SK-N-SH treated with all-trans-retinoic acid at 6 μM for 48 hours (cell line): Measurements from ENCODE around the gene ST8SIA3.

ENCODE experiments used
- BACH2 ChIP-seq: fragments of 250-450 bp; sonication (Bioruptor Pico); IDR thresholded peaks from 2 replicates; pipeline ENCODE4 v1.9.0; 2021; ENCODE audit warnings: mild to moderate bottlenecking, borderline replicate concordance
- CSDC2 ChIP-seq: fragments of 250-450 bp; sonication (Bioruptor Pico); IDR thresholded peaks from 2 replicates; pipeline ENCODE4 v1.5.0; 2020; ENCODE audit warnings: mild to moderate bottlenecking, moderate library complexity
- GLIS3 ChIP-seq: fragments of 250-450 bp; sonication (Bioruptor Pico); IDR thresholded peaks from 2 replicates; pipeline ENCODE4 v1.5.0; 2020; ENCODE audit warnings: mild to moderate bottlenecking, moderate library complexity
- ISL1 ChIP-seq: fragments of 250-450 bp; sonication (Bioruptor Pico); IDR thresholded peaks from 2 replicates; pipeline ENCODE4 v2.1.2; 2022; ENCODE audit warnings: mild to moderate bottlenecking, moderate library complexity
- PPARA ChIP-seq: fragments of 250-450 bp; sonication (Bioruptor Pico); IDR thresholded peaks from 2 replicates; pipeline ENCODE4 v1.5.0; 2020; ENCODE audit warnings: mild to moderate bottlenecking, borderline replicate concordance
- ZC3H10 ChIP-seq: fragments of 250-450 bp; sonication (Bioruptor Pico); IDR thresholded peaks from 2 replicates; pipeline ENCODE4 v1.5.1; 2021; ENCODE audit warnings: mild to moderate bottlenecking, moderate library complexity
- ZFP3 ChIP-seq: fragments of 250-450 bp; sonication (Bioruptor Pico); IDR thresholded peaks from 2 replicates; pipeline ENCODE4 v1.5.0; 2020; ENCODE audit warnings: mild to moderate bottlenecking, moderate library complexity
- ZFP30 ChIP-seq: fragments of 450-650 bp; formaldehyde crosslinking; IDR thresholded peaks from 2 replicates; pipeline ENCODE4 v1.5.0; 2022; ENCODE audit warnings: mild to moderate bottlenecking, moderate library complexity
- ZNF565 ChIP-seq: fragments of 450-650 bp; formaldehyde crosslinking; conservative IDR thresholded peaks from 2 replicates; pipeline ENCODE4 v1.5.0; 2020; ENCODE audit warnings: low read depth, mild to moderate bottlenecking, moderate library complexity
- ZNF8 ChIP-seq: fragments of 450-650 bp; formaldehyde crosslinking; IDR thresholded peaks from 2 replicates; pipeline ENCODE4 v1.5.0; 2020; ENCODE audit warnings: mild to moderate bottlenecking, moderate library complexity
- TF ChIP-seq, protein P1 (sequence below): fragments of 250-450 bp; sonication (Bioruptor Pico); IDR thresholded peaks from 2 replicates; pipeline ENCODE4 v1.8.0; 2020; ENCODE audit warnings: mild to moderate bottlenecking, moderate library complexity, borderline replicate concordance
- TF ChIP-seq, protein P2 (sequence below): fragments of 250-450 bp; sonication (Bioruptor Pico); IDR thresholded peaks from 2 replicates; pipeline ENCODE4 v1.5.1; 2020; ENCODE audit warnings: low read depth, mild to moderate bottlenecking, moderate library complexity
- TF ChIP-seq, protein P3 (sequence below): fragments of 250-450 bp; sonication (Bioruptor Pico); IDR thresholded peaks from 2 replicates; pipeline ENCODE4 v1.5.0; 2020; ENCODE audit warnings: mild to moderate bottlenecking, moderate library complexity

DNA sequence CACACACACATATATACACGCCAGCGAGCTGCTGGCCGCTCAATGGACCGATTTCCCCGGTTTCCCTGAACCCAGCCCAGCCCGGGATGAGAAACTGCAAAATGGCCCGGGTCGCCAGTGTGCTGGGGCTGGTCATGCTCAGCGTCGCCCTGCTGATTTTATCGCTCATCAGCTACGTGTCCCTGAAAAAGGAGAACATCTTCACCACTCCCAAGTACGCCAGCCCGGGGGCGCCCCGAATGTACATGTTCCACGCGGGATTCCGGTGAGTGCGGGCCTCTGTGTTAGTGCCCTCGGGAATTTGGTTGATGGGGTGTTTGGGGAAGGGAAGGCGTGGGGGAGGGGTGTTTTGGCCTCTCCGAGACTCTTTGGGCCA, 392 bp downstream of the ST8SIA3 start:
- no peak for TF ChIP-seq PPARA (CRISPR knock-in tag)
- TF ChIP-seq, protein P1, sequence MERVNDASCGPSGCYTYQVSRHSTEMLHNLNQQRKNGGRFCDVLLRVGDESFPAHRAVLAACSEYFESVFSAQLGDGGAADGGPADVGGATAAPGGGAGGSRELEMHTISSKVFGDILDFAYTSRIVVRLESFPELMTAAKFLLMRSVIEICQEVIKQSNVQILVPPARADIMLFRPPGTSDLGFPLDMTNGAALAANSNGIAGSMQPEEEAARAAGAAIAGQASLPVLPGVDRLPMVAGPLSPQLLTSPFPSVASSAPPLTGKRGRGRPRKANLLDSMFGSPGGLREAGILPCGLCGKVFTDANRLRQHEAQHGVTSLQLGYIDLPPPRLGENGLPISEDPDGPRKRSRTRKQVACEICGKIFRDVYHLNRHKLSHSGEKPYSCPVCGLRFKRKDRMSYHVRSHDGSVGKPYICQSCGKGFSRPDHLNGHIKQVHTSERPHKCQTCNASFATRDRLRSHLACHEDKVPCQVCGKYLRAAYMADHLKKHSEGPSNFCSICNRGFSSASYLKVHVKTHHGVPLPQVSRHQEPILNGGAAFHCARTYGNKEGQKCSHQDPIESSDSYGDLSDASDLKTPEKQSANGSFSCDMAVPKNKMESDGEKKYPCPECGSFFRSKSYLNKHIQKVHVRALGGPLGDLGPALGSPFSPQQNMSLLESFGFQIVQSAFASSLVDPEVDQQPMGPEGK (CRISPR knock-in tag): no peak
- TF ChIP-seq ZC3H10 (CRISPR knock-in tag): no peak
- TF ChIP-seq, protein P2, sequence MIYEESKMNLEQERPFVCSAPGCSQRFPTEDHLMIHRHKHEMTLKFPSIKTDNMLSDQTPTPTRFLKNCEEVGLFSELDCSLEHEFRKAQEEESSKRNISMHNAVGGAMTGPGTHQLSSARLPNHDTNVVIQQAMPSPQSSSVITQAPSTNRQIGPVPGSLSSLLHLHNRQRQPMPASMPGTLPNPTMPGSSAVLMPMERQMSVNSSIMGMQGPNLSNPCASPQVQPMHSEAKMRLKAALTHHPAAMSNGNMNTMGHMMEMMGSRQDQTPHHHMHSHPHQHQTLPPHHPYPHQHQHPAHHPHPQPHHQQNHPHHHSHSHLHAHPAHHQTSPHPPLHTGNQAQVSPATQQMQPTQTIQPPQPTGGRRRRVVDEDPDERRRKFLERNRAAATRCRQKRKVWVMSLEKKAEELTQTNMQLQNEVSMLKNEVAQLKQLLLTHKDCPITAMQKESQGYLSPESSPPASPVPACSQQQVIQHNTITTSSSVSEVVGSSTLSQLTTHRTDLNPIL (CRISPR knock-in tag): no peak
- TF ChIP-seq, protein P3, sequence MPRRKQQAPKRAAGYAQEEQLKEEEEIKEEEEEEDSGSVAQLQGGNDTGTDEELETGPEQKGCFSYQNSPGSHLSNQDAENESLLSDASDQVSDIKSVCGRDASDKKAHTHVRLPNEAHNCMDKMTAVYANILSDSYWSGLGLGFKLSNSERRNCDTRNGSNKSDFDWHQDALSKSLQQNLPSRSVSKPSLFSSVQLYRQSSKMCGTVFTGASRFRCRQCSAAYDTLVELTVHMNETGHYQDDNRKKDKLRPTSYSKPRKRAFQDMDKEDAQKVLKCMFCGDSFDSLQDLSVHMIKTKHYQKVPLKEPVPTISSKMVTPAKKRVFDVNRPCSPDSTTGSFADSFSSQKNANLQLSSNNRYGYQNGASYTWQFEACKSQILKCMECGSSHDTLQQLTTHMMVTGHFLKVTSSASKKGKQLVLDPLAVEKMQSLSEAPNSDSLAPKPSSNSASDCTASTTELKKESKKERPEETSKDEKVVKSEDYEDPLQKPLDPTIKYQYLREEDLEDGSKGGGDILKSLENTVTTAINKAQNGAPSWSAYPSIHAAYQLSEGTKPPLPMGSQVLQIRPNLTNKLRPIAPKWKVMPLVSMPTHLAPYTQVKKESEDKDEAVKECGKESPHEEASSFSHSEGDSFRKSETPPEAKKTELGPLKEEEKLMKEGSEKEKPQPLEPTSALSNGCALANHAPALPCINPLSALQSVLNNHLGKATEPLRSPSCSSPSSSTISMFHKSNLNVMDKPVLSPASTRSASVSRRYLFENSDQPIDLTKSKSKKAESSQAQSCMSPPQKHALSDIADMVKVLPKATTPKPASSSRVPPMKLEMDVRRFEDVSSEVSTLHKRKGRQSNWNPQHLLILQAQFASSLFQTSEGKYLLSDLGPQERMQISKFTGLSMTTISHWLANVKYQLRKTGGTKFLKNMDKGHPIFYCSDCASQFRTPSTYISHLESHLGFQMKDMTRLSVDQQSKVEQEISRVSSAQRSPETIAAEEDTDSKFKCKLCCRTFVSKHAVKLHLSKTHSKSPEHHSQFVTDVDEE: no peak
- no peak for TF ChIP-seq ZFP3 (CRISPR knock-in tag)
- no peak for TF ChIP-seq ZFP30 (CRISPR knock-in tag)
- no peak for TF ChIP-seq ZNF8 (CRISPR knock-in tag)
- no peak for TF ChIP-seq ZNF565 (CRISPR knock-in tag)
- TF ChIP-seq CSDC2 (CRISPR knock-in tag): no peak
- no peak for TF ChIP-seq BACH2
- TF ChIP-seq ISL1 (CRISPR knock-in tag): no peak
- no peak for TF ChIP-seq GLIS3 (CRISPR knock-in tag)
